ENCODE results near the gene PCDH1.
A peak's percentile ranks its signal among the peaks of the same experiment; 100 is the strongest.

The PCDH1 gene

DNA sequence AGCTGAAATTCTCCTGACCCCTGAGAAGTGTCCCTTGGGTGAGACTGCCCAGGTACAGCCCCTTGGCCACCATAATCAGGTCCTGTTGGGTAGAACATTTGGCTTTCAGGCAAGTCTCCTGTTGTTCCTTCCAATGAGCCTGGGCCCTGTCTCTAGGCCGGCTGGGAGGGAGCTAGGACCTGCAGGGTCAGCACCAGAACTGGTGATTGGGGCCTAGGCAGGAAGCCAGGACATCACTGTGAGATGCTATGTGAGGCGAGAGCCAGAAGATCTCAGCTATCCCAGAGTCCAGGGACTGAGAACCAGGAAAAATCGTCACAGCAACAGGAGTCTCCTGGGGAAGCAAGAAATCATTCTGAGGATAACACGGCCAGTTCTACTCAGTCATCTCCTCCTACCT is 51.5 kb downstream of the PCDH1 start:
- TF ChIP-seq POLR2AphosphoS5 (IDR thresholded peaks at IDR 0.05; ENCODE audit: low read depth, low read length) (no peak), FOXP2 (optimal IDR thresholded peaks at IDR 0.05; ENCODE audit: borderline replicate concordance, extremely low read depth, extremely low read length, insufficient read depth) (no peak), TAF1 (IDR thresholded peaks at IDR 0.05; ENCODE audit: borderline replicate concordance, insufficient read depth, low read length) (no peak), SIN3A (IDR thresholded peaks at IDR 0.05; ENCODE audit: borderline replicate concordance, insufficient read depth, low read length) (no peak)
- TF ChIP-seq, protein P1, sequence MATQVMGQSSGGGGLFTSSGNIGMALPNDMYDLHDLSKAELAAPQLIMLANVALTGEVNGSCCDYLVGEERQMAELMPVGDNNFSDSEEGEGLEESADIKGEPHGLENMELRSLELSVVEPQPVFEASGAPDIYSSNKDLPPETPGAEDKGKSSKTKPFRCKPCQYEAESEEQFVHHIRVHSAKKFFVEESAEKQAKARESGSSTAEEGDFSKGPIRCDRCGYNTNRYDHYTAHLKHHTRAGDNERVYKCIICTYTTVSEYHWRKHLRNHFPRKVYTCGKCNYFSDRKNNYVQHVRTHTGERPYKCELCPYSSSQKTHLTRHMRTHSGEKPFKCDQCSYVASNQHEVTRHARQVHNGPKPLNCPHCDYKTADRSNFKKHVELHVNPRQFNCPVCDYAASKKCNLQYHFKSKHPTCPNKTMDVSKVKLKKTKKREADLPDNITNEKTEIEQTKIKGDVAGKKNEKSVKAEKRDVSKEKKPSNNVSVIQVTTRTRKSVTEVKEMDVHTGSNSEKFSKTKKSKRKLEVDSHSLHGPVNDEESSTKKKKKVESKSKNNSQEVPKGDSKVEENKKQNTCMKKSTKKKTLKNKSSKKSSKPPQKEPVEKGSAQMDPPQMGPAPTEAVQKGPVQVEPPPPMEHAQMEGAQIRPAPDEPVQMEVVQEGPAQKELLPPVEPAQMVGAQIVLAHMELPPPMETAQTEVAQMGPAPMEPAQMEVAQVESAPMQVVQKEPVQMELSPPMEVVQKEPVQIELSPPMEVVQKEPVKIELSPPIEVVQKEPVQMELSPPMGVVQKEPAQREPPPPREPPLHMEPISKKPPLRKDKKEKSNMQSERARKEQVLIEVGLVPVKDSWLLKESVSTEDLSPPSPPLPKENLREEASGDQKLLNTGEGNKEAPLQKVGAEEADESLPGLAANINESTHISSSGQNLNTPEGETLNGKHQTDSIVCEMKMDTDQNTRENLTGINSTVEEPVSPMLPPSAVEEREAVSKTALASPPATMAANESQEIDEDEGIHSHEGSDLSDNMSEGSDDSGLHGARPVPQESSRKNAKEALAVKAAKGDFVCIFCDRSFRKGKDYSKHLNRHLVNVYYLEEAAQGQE (IDR thresholded peaks at IDR 0.05; ENCODE audit: insufficient read depth in 1 of 2, low read depth in 2 of 2, low read length in 2 of 2), result no peak

DNA sequence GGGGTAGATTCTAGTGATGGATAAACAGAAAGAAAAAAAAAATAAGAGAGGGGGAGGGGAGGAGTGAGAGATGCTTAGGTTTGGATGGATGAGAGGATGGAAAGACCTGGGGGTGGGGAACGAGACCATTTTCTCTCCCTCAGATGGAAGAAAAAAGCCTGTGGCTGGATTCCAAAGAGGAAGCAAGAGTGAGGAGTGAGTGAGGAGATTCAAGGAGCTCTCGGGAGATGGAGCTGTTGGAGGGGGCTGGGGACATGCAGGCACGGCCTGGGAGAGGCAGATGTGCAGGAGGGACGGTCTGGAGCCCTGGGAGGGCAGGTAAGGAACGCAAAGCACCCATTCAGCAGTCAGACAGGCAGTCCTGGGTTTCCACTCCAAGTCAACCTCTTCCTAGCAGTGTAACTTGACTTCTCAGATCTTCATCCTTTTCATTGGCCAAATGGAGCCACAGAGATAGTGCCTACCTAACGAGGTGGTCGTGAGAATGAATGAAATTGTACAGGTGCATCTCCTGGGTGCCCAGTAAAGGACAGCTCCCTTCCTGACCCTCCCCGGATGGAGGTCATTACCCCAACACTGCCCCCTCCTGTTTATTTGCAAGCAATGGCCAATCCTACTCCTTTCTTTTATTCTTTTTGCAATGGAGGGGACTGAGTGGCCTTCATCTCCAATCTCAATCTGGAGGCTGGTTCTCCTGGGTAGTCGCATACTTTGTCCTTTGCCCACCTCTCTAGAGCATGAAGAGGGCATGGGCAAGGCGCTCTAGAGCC is 52.2 kb downstream of the PCDH1 start:
- TF ChIP-seq, protein P1 (IDR thresholded peaks at IDR 0.05; ENCODE audit: insufficient read depth in 1 of 2, low read depth in 2 of 2, low read length in 2 of 2), result peak; percentile 13 to 78; a peak in 2 of 4 replicates
- no peak for TF ChIP-seq POLR2AphosphoS5 (IDR thresholded peaks at IDR 0.05; ENCODE audit: low read depth, low read length)

DNA sequence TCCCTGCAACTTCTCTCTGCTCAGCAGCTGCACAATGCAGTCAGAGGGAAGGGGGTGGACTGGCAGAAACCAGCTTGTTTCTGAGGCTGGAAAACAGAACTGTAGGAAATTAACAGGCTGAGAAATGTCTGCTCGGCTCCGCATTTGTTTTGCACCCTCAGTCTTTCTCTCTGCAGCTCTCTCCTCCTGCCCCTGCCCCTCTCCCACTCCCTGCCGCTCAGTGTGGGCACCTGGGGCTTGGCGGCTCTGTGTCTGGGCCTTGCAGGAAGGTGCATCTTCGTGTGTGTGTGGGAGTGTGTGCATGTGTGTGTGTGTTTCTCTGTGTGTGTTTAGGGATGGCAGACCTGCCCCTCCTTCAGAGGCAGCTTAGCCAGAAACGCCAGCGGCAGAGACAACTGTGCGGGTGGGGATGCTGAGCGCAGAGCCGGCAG is 53.0 kb downstream of the PCDH1 start:
- TF ChIP-seq SIN3A (IDR thresholded peaks at IDR 0.05; ENCODE audit: borderline replicate concordance, insufficient read depth, low read length) (no peak), TAF1 (IDR thresholded peaks at IDR 0.05; ENCODE audit: borderline replicate concordance, insufficient read depth, low read length) (no peak), FOXP2 (optimal IDR thresholded peaks at IDR 0.05; ENCODE audit: borderline replicate concordance, extremely low read depth, extremely low read length, insufficient read depth) (no peak), POLR2AphosphoS5 (IDR thresholded peaks at IDR 0.05; ENCODE audit: low read depth, low read length) (no peak)
- TF ChIP-seq, protein P1 (IDR thresholded peaks at IDR 0.05; ENCODE audit: insufficient read depth in 1 of 2, low read depth in 2 of 2, low read length in 2 of 2), result no peak

- no peak for TF ChIP-seq SIN3A (IDR thresholded peaks at IDR 0.05; ENCODE audit: borderline replicate concordance, insufficient read depth, low read length)
Measured at GRCh38 chr5:141824717-141825116, 53.5 kb downstream of the PCDH1 start.

- TF ChIP-seq TAF1 (IDR thresholded peaks at IDR 0.05; ENCODE audit: borderline replicate concordance, insufficient read depth, low read length), result no peak
- TF ChIP-seq POLR2AphosphoS5 (IDR thresholded peaks at IDR 0.05; ENCODE audit: low read depth, low read length), result no peak
- TF ChIP-seq, protein P1 (IDR thresholded peaks at IDR 0.05; ENCODE audit: insufficient read depth in 1 of 2, low read depth in 2 of 2, low read length in 2 of 2), result no peak
- TF ChIP-seq FOXP2 (optimal IDR thresholded peaks at IDR 0.05; ENCODE audit: borderline replicate concordance, extremely low read depth, extremely low read length, insufficient read depth), result no peak
- no peak for TF ChIP-seq SIN3A (IDR thresholded peaks at IDR 0.05; ENCODE audit: borderline replicate concordance, insufficient read depth, low read length)
Measured at GRCh38 chr5:141823056-141823455, 55.2 kb downstream of the PCDH1 start.
